OCI-LY7 (cell line): Measurements from ENCODE around the gene LZIC.

Experiments used
- EZH2phosphoT487 ChIP-seq: fragments of 200-600 bp; sonication (generic); IDR thresholded peaks from 2 replicates; pipeline ENCODE4 v1.6.1; 2018; ENCODE audit warnings: low read depth, borderline replicate concordance, mild to moderate bottlenecking, mixed run types, antibody characterized with exemption, low read length, moderate library complexity, mixed read lengths
- TF ChIP-seq, protein P1 (sequence below): fragments of 200-600 bp; sonication (generic); conservative IDR thresholded peaks from 2 replicates; pipeline ENCODE4 v1.5.1; 2014; ENCODE audit warnings: mild to moderate bottlenecking, antibody characterized with exemption, low read length, moderate library complexity, mixed read lengths

- TF ChIP-seq, protein P1, sequence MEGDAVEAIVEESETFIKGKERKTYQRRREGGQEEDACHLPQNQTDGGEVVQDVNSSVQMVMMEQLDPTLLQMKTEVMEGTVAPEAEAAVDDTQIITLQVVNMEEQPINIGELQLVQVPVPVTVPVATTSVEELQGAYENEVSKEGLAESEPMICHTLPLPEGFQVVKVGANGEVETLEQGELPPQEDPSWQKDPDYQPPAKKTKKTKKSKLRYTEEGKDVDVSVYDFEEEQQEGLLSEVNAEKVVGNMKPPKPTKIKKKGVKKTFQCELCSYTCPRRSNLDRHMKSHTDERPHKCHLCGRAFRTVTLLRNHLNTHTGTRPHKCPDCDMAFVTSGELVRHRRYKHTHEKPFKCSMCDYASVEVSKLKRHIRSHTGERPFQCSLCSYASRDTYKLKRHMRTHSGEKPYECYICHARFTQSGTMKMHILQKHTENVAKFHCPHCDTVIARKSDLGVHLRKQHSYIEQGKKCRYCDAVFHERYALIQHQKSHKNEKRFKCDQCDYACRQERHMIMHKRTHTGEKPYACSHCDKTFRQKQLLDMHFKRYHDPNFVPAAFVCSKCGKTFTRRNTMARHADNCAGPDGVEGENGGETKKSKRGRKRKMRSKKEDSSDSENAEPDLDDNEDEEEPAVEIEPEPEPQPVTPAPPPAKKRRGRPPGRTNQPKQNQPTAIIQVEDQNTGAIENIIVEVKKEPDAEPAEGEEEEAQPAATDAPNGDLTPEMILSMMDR, result no peak
- no peak for TF ChIP-seq EZH2phosphoT487
Measured at GRCh38 chr1:9890224-9890731, 52.9 kb downstream of the LZIC start.
